ENCODE measurements around the gene HEATR9. TPM values are rescaled to one million over a fixed set of nuclear protein-coding genes. Genes with fewer than 3 reads are reported as not detected.

The HEATR9 gene
- total RNA-seq, 1 experiment from 2014 or later = not detected

GRCh38 chr17:35903451-35903850, 34.8 kb upstream of the HEATR9 start:
- RAD21 ChIA-PET (ENCODE audit: low non-redundant PET in 1 of 2, low total read pairs in 2 of 2, uncharacterized antibody in 2 of 2, unreplicated experiment in 2 of 2) = no interaction called here
- TF ChIP-seq YY1 (IDR thresholded peaks at IDR 0.05; ENCODE audit: extremely low read depth, insufficient replicate concordance, low read depth, low read length) (no peak), CEBPB (IDR thresholded peaks at IDR 0.05; ENCODE audit: low read depth) (no peak)
- intact Hi-C loops (cut with micrococcal nuclease) = no loop called here
- Histone ChIP-seq H4K20me1 (ENCODE audit: insufficient read depth) (no peaks in the 10 kb centered on the region), H3K79me2 (ENCODE audit: insufficient read depth, low read length) (no peaks in the 10 kb centered on the region), H3K4me3 (replicated peaks in 1 of 2; ENCODE audit: low read depth in 1 of 2, low read length in 2 of 2) (no peak overlapping the region), H3K4me2 (ENCODE audit: low read length) (no peak overlapping the region), H3K9me3 (ENCODE audit: control insufficient read depth in 1 of 2, insufficient read depth in 1 of 2, low read depth in 1 of 2, low read length in 2 of 2) (no peaks in the 10 kb centered on the region), H3K9ac (ENCODE audit: low read length) (no peak overlapping the region), H2AFZ (ENCODE audit: low read depth, low read length, poor library complexity, severe bottlenecking) (no peak overlapping the region), H3K4me1 (ENCODE audit: control insufficient read depth in 1 of 2, insufficient read depth in 2 of 2, low read length in 2 of 2) (no peaks in the 10 kb centered on the region), H3K36me3 (ENCODE audit: control insufficient read depth in 1 of 2, insufficient read depth in 2 of 2, low read length in 2 of 2) (no peaks in the 10 kb centered on the region), H3K27me3 (ENCODE audit: insufficient read depth, low read length) (no peaks in the 10 kb centered on the region), H3K9me2 (ENCODE audit: insufficient read depth) (no peaks in the 10 kb centered on the region), H3K27ac (ENCODE audit: low read depth, low read length) (no peak overlapping the region)
- CTCF ChIA-PET = no interaction called here
- ATAC-seq (no peak), DNase-seq (ENCODE audit: low read depth, low spot score) (no peak)
- POLR2A ChIA-PET = no interaction called here
- BruUV-seq (replicated peaks) = no TSS peak

GRCh38 chr17:35901631-35902175, 33.0 kb upstream of the HEATR9 start:
- H3K4me2 ChIP-seq (ENCODE audit: low read length) = no peak overlapping the region
- H4K20me1 ChIP-seq (ENCODE audit: insufficient read depth) = no peaks in the 10 kb centered on the region
- H3K27me3 ChIP-seq (ENCODE audit: insufficient read depth, low read length) = no peaks in the 10 kb centered on the region
- no peak for ATAC-seq
- no peak overlapping the region for H2AFZ ChIP-seq (ENCODE audit: low read depth, low read length, poor library complexity, severe bottlenecking)
- H3K9ac ChIP-seq (ENCODE audit: low read length) = no peak overlapping the region
- H3K79me2 ChIP-seq (ENCODE audit: insufficient read depth, low read length) = no peaks in the 10 kb centered on the region
- H3K4me1 ChIP-seq (ENCODE audit: control insufficient read depth in 1 of 2, insufficient read depth in 2 of 2, low read length in 2 of 2) = no peaks in the 10 kb centered on the region
- TF ChIP-seq ELF1 (IDR thresholded peaks at IDR 0.05; ENCODE audit: borderline replicate concordance, low read depth) (no peak), CEBPB (IDR thresholded peaks at IDR 0.05; ENCODE audit: low read depth) (no peak), ATF3 (IDR thresholded peaks at IDR 0.05) (no peak), MAX (IDR thresholded peaks at IDR 0.05) (no peak), POLR2AphosphoS5 (IDR thresholded peaks at IDR 0.05; ENCODE audit: low read depth, low read length) (no peak), EZH2 (IDR thresholded peaks at IDR 0.05) (no peak), EGR1 (IDR thresholded peaks at IDR 0.05; ENCODE audit: low read depth) (no peak), JUND (IDR thresholded peaks at IDR 0.05) (no peak), FOSL1 (IDR thresholded peaks at IDR 0.05; ENCODE audit: low read depth) (no peak), ZBTB33 (IDR thresholded peaks at IDR 0.05; ENCODE audit: extremely low read depth, insufficient replicate concordance, low read length) (no peak), ZNF274 (IDR thresholded peaks at IDR 0.05; ENCODE audit: low read depth, low read length) (no peak), TCF7L2 (IDR thresholded peaks at IDR 0.05; ENCODE audit: borderline replicate concordance, extremely low read depth, insufficient read depth, insufficient read length) (no peak), CTCF (IDR thresholded peaks at IDR 0.05 in 2 of 3, conservative IDR thresholded peaks at IDR 0.05 in 1 of 3; ENCODE audit: borderline replicate concordance in 1 of 3, insufficient read depth in 1 of 3, low read depth in 2 of 3, low read length in 2 of 3) (no peak), POLR2A (IDR thresholded peaks at IDR 0.05; ENCODE audit: borderline replicate concordance, extremely low read depth, insufficient read depth, insufficient read length) (no peak), SP1 (IDR thresholded peaks at IDR 0.05; ENCODE audit: low read depth) (no peak), CBX3 (IDR thresholded peaks at IDR 0.05; ENCODE audit: low read depth) (no peak), YY1 (IDR thresholded peaks at IDR 0.05; ENCODE audit: extremely low read depth, insufficient replicate concordance, low read depth, low read length) (no peak), ZFX (IDR thresholded peaks at IDR 0.05) (no peak)
- H3K27ac ChIP-seq (ENCODE audit: low read depth, low read length) = no peak overlapping the region
- H3K36me3 ChIP-seq (ENCODE audit: control insufficient read depth in 1 of 2, insufficient read depth in 2 of 2, low read length in 2 of 2) = no peaks in the 10 kb centered on the region
- intact Hi-C loops (cut with micrococcal nuclease) = no loop called here
- H3K4me3 ChIP-seq (replicated peaks in 1 of 2; ENCODE audit: low read depth in 1 of 2, low read length in 2 of 2) = no peak overlapping the region
- DNase-seq (ENCODE audit: low read depth, low spot score) = no peak
- no peaks in the 10 kb centered on the region for H3K9me3 ChIP-seq (ENCODE audit: control insufficient read depth in 1 of 2, insufficient read depth in 1 of 2, low read depth in 1 of 2, low read length in 2 of 2)
- no peaks in the 10 kb centered on the region for H3K9me2 ChIP-seq (ENCODE audit: insufficient read depth)
- CTCF ChIA-PET = no interaction called here
- POLR2A ChIA-PET = no interaction called here
- RAD21 ChIA-PET (ENCODE audit: low non-redundant PET in 1 of 2, low total read pairs in 2 of 2, uncharacterized antibody in 2 of 2, unreplicated experiment in 2 of 2) = no interaction called here
- BruUV-seq (replicated peaks) = no TSS peak
